Measurements from ENCODE around the gene HKDC1. TPM values are rescaled to one million over a fixed set of nuclear protein-coding genes. Genes with fewer than 3 reads are reported as not detected.
A peak's percentile ranks its signal among the peaks of the same experiment; 100 is the strongest.

Gene HKDC1
- total RNA-seq, 1 experiment from 2014 or later: not detected

GRCh38 chr10:69230128-69230527, 10.0 kb downstream of the HKDC1 start:
- peaks cover 11% of the 10 kb centered on the region for H3K4me1 ChIP-seq (ENCODE audit: low read length)
- H3K4me3 ChIP-seq (ENCODE audit: low read length): no peak overlapping the region
- DNase-seq: no peak
- no peak overlapping the region for H3K27ac ChIP-seq (ENCODE audit: low read length)
- no peaks in the 10 kb centered on the region for H4K20me1 ChIP-seq (ENCODE audit: insufficient read depth, low read depth, low read length)
- no peaks in the 10 kb centered on the region for H3K36me3 ChIP-seq (ENCODE audit: insufficient read depth, low read length)
- H3K9ac ChIP-seq (ENCODE audit: low read length): no peak overlapping the region
- H3K27me3 ChIP-seq (ENCODE audit: low read length): no peaks in the 10 kb centered on the region
- H3K9me2 ChIP-seq (replicated peaks; ENCODE audit: insufficient read depth, low read length): no peaks in the 10 kb centered on the region
- H3K4me2 ChIP-seq (ENCODE audit: low read depth, low read length, poor library complexity, severe bottlenecking): no peak overlapping the region
- no peaks in the 10 kb centered on the region for H3K9me3 ChIP-seq (ENCODE audit: low read length)
- H3K79me2 ChIP-seq (ENCODE audit: low read length): no peaks in the 10 kb centered on the region
- H2AFZ ChIP-seq (ENCODE audit: low read length): 0 out of 2 replicates have a peak overlapping the region, but pooled peaks have one; percentile 48

GRCh38 chr10:69232252-69232651, 12.1 kb downstream of the HKDC1 start:
- no peaks in the 10 kb centered on the region for H3K36me3 ChIP-seq (ENCODE audit: insufficient read depth, low read length)
- no peak overlapping the region for H3K4me2 ChIP-seq (ENCODE audit: low read depth, low read length, poor library complexity, severe bottlenecking)
- H3K79me2 ChIP-seq (ENCODE audit: low read length): no peaks in the 10 kb centered on the region
- H3K9me2 ChIP-seq (replicated peaks; ENCODE audit: insufficient read depth, low read length): no peaks in the 10 kb centered on the region
- DNase-seq: no peak
- no peaks in the 10 kb centered on the region for H3K27me3 ChIP-seq (ENCODE audit: low read length)
- no peak overlapping the region for H2AFZ ChIP-seq (ENCODE audit: low read length)
- H4K20me1 ChIP-seq (ENCODE audit: insufficient read depth, low read depth, low read length): no peaks in the 10 kb centered on the region
- H3K9me3 ChIP-seq (ENCODE audit: low read length): no peaks in the 10 kb centered on the region
- no peak overlapping the region for H3K4me3 ChIP-seq (ENCODE audit: low read length)
- peaks cover 11% of the 10 kb centered on the region for H3K4me1 ChIP-seq (ENCODE audit: low read length)
- no peak overlapping the region for H3K27ac ChIP-seq (ENCODE audit: low read length)
- H3K9ac ChIP-seq (ENCODE audit: low read length): no peak overlapping the region

DNA sequence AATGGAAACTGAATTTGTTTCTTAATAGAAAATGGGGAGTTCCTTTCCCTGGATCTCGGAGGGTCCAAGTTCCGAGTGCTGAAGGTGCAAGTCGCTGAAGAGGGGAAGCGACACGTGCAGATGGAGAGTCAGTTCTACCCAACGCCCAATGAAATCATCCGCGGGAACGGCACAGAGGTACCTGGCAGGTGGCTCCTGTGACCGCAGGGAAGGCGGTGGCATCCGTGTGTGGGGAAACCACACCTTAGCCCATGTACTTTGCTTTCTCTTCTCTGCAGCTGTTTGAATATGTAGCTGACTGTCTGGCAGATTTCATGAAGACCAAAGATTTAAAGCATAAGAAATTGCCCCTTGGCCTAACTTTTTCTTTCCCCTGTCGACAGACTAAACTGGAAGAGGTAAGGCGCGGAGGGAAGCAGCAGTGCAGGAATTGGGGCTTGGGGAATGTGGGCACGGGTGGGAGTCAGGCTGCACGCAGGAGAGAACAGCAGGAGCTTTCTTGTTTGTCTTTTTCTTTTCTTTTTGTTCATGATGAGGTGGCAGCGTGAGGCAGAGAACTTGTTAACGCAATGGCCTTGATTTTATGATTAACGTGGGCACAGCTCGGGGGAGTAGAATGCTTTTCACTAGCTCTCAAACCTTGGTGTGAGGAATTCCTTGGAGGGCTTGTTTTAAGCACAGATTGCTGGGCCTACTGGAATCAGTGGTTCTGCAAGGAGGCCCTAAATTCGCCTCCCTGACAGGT, 12.8 kb downstream of the HKDC1 start:
- H3K79me2 ChIP-seq (ENCODE audit: low read length): no peaks in the 10 kb centered on the region
- H3K9ac ChIP-seq (ENCODE audit: low read length): no peak overlapping the region
- no peak overlapping the region for H3K4me2 ChIP-seq (ENCODE audit: low read depth, low read length, poor library complexity, severe bottlenecking)
- no peaks in the 10 kb centered on the region for H3K9me3 ChIP-seq (ENCODE audit: low read length)
- no peak overlapping the region for H3K27ac ChIP-seq (ENCODE audit: low read length)
- peaks cover 13% of the 10 kb centered on the region for H3K4me1 ChIP-seq (ENCODE audit: low read length)
- no peak overlapping the region for H3K4me3 ChIP-seq (ENCODE audit: low read length)
- no peaks in the 10 kb centered on the region for H4K20me1 ChIP-seq (ENCODE audit: insufficient read depth, low read depth, low read length)
- H3K27me3 ChIP-seq (ENCODE audit: low read length): no peaks in the 10 kb centered on the region
- no peaks in the 10 kb centered on the region for H3K36me3 ChIP-seq (ENCODE audit: insufficient read depth, low read length)
- no peak for DNase-seq
- no peak overlapping the region for H2AFZ ChIP-seq (ENCODE audit: low read length)
- no peaks in the 10 kb centered on the region for H3K9me2 ChIP-seq (replicated peaks; ENCODE audit: insufficient read depth, low read length)

GRCh38 chr10:69234447-69234846, 14.3 kb downstream of the HKDC1 start:
- no peak overlapping the region for H3K4me2 ChIP-seq (ENCODE audit: low read depth, low read length, poor library complexity, severe bottlenecking)

DNA sequence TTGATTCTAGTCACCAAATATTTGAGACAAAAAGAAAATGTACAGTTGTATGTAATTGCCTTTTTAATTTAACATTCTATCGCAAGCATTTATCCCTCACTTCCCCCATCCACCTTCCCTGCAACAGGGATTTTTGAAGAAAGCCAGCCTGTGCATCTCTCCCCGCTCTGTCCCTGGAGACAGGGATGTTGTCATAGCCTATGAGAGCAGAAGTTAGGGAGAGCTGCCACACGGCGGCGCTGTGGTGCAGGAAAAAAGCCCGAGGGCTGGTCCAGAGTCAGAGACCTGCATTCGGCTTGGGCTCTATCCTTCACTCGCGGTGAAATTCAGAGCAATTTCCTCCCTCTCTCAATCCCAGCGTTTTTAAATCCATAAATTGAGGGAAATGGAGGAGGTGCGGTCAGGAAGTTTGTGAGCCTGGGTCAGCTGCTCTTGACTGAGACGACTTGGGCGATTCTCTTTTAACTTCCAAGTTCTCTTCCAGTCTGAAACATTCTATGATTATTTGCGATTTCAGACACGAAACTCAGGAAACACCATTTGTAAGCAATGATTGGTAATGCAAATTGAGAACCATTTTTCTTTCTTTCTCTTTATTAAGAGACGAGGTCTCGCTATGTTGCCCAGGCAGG, 17.5 kb downstream of the HKDC1 start:
- peak; percentile 94 for DNase-seq
- Histone ChIP-seq H3K4me3 (ENCODE audit: low read length) (no peak overlapping the region), H3K9me3 (ENCODE audit: low read length) (no peaks in the 10 kb centered on the region), H3K9ac (ENCODE audit: low read length) (no peak overlapping the region), H2AFZ (ENCODE audit: low read length) (0 out of 2 replicates have a peak overlapping the region, but pooled peaks have one; percentile 62), H4K20me1 (ENCODE audit: insufficient read depth, low read depth, low read length) (no peaks in the 10 kb centered on the region), H3K36me3 (ENCODE audit: insufficient read depth, low read length) (no peaks in the 10 kb centered on the region), H3K27ac (ENCODE audit: low read length) (no peak overlapping the region), H3K9me2 (replicated peaks; ENCODE audit: insufficient read depth, low read length) (no peaks in the 10 kb centered on the region), H3K4me2 (ENCODE audit: low read depth, low read length, poor library complexity, severe bottlenecking) (no peak overlapping the region), H3K27me3 (ENCODE audit: low read length) (no peaks in the 10 kb centered on the region), H3K79me2 (ENCODE audit: low read length) (no peaks in the 10 kb centered on the region), H3K4me1 (ENCODE audit: low read length) (peaks cover 2% of the 10 kb centered on the region; the same call in 1 of the 2 replicates)

More at GRCh38 chr10:69234447-69234846, 14.3 kb downstream of the HKDC1 start:
- Histone ChIP-seq H3K79me2 (ENCODE audit: low read length) (no peaks in the 10 kb centered on the region), H3K9me3 (ENCODE audit: low read length) (no peaks in the 10 kb centered on the region), H3K4me3 (ENCODE audit: low read length) (no peak overlapping the region), H3K27me3 (ENCODE audit: low read length) (no peaks in the 10 kb centered on the region), H3K4me1 (ENCODE audit: low read length) (peaks cover 6% of the 10 kb centered on the region), H3K27ac (ENCODE audit: low read length) (no peak overlapping the region), H3K9me2 (replicated peaks; ENCODE audit: insufficient read depth, low read length) (no peaks in the 10 kb centered on the region), H2AFZ (ENCODE audit: low read length) (no peak overlapping the region), H4K20me1 (ENCODE audit: insufficient read depth, low read depth, low read length) (no peaks in the 10 kb centered on the region), H3K36me3 (ENCODE audit: insufficient read depth, low read length) (no peaks in the 10 kb centered on the region), H3K9ac (ENCODE audit: low read length) (no peak overlapping the region)
- DNase-seq: no peak

GRCh38 chr10:69239136-69239535, 19.0 kb downstream of the HKDC1 start:
- no peaks in the 10 kb centered on the region for H4K20me1 ChIP-seq (ENCODE audit: insufficient read depth, low read depth, low read length)
- no peak overlapping the region for H3K27ac ChIP-seq (ENCODE audit: low read length)
- no peaks in the 10 kb centered on the region for H3K79me2 ChIP-seq (ENCODE audit: low read length)
- no peak overlapping the region for H2AFZ ChIP-seq (ENCODE audit: low read length)
- H3K4me2 ChIP-seq (ENCODE audit: low read depth, low read length, poor library complexity, severe bottlenecking): no peak overlapping the region
- no peaks in the 10 kb centered on the region for H3K9me2 ChIP-seq (replicated peaks; ENCODE audit: insufficient read depth, low read length)
- no peaks in the 10 kb centered on the region for H3K27me3 ChIP-seq (ENCODE audit: low read length)
- no peak overlapping the region for H3K4me3 ChIP-seq (ENCODE audit: low read length)
- H3K9ac ChIP-seq (ENCODE audit: low read length): no peak overlapping the region
- DNase-seq: no peak
- H3K36me3 ChIP-seq (ENCODE audit: insufficient read depth, low read length): no peaks in the 10 kb centered on the region
- H3K4me1 ChIP-seq (ENCODE audit: low read length): peaks cover 2% of the 10 kb centered on the region; the same call in 1 of the 2 replicates
- H3K9me3 ChIP-seq (ENCODE audit: low read length): no peaks in the 10 kb centered on the region

- no peak overlapping the region for H3K4me2 ChIP-seq (ENCODE audit: low read depth, low read length, poor library complexity, severe bottlenecking)
- H3K9me2 ChIP-seq (replicated peaks; ENCODE audit: insufficient read depth, low read length): no peaks in the 10 kb centered on the region
- peaks cover 2% of the 10 kb centered on the region; the same call in 1 of the 2 replicates for H3K4me1 ChIP-seq (ENCODE audit: low read length)
- no peaks in the 10 kb centered on the region for H3K9me3 ChIP-seq (ENCODE audit: low read length)
- H3K36me3 ChIP-seq (ENCODE audit: insufficient read depth, low read length): no peaks in the 10 kb centered on the region
- no peaks in the 10 kb centered on the region for H4K20me1 ChIP-seq (ENCODE audit: insufficient read depth, low read depth, low read length)
- no peaks in the 10 kb centered on the region for H3K27me3 ChIP-seq (ENCODE audit: low read length)
- H3K9ac ChIP-seq (ENCODE audit: low read length): no peak overlapping the region
- no peak overlapping the region for H3K4me3 ChIP-seq (ENCODE audit: low read length)
- H2AFZ ChIP-seq (ENCODE audit: low read length): no peak overlapping the region
- no peak for DNase-seq
- no peaks in the 10 kb centered on the region for H3K79me2 ChIP-seq (ENCODE audit: low read length)
- no peak overlapping the region for H3K27ac ChIP-seq (ENCODE audit: low read length)
Measured at GRCh38 chr10:69239816-69240434, 19.8 kb downstream of the HKDC1 start.

- Histone ChIP-seq H3K79me2 (ENCODE audit: low read length) (no peaks in the 10 kb centered on the region), H3K9me3 (ENCODE audit: low read length) (no peaks in the 10 kb centered on the region), H3K9ac (ENCODE audit: low read length) (no peak overlapping the region), H4K20me1 (ENCODE audit: insufficient read depth, low read depth, low read length) (no peaks in the 10 kb centered on the region), H2AFZ (ENCODE audit: low read length) (no peak overlapping the region), H3K4me1 (ENCODE audit: low read length) (peaks cover 2% of the 10 kb centered on the region; the same call in 1 of the 2 replicates), H3K4me3 (ENCODE audit: low read length) (no peak overlapping the region), H3K27ac (ENCODE audit: low read length) (no peak overlapping the region), H3K9me2 (replicated peaks; ENCODE audit: insufficient read depth, low read length) (no peaks in the 10 kb centered on the region), H3K4me2 (ENCODE audit: low read depth, low read length, poor library complexity, severe bottlenecking) (no peak overlapping the region), H3K27me3 (ENCODE audit: low read length) (no peaks in the 10 kb centered on the region), H3K36me3 (ENCODE audit: insufficient read depth, low read length) (no peaks in the 10 kb centered on the region)
- no peak for DNase-seq
Measured at GRCh38 chr10:69240455-69240854, 20.3 kb downstream of the HKDC1 start.

Measured in Karpas-422 (cell line).